Upper lobe of right lung (tissue), 1 donor: ENCODE data around the gene USP5. TPM values are rescaled to one million over a fixed set of nuclear protein-coding genes. Genes with fewer than 3 reads are reported as not detected.
A peak's percentile ranks its signal among the peaks of the same experiment; 100 is the strongest.
"Not testable (repeated sequence)": the region's sequence is repeated elsewhere in the genome, so short reads cannot be mapped to it uniquely, and the experiment has no call there.

Source experiments
- ATAC-seq: fragments of 200-7000 bp; cut with Tn5 transposase; one replicate; pipeline ENCODE4 v1.9.1; 2020; ENCODE audit warnings: mild to moderate bottlenecking, moderate library complexity
- DNase-seq: peaks from one replicate; pipeline ENCODE4 v3.0.0-alpha.2; 2020
- H3K27ac ChIP-seq: fragments of 200-600 bp; one replicate; pipeline ENCODE4 v1.8.0; 2022
- H3K27me3 ChIP-seq: fragments of 200-600 bp; one replicate; pipeline ENCODE4 v1.8.0; 2022; ENCODE audit warnings: mild to moderate bottlenecking
- H3K36me3 ChIP-seq: fragments of 200-600 bp; one replicate; pipeline ENCODE4 v1.8.0; 2022
- H3K4me1 ChIP-seq: fragments of 200-600 bp; one replicate; pipeline ENCODE4 v1.8.0; 2022
- H3K4me3 ChIP-seq: fragments of 200-600 bp; one replicate; pipeline ENCODE4 v1.8.0; 2022; ENCODE audit warnings: mild to moderate bottlenecking
- H3K9me3 ChIP-seq: fragments of 200-600 bp; one replicate; pipeline ENCODE4 v1.8.0; 2022
- intact Hi-C: fragments of 100-400 bp; cut with DNase I; formaldehyde crosslinking; loops from one replicate; pipeline ENCODE4 v1.11.0; 2022
- total RNA-seq: library from RNA; stranded (reverse); fragmentation: NEBNext Ultra II Directional; extraction: Animal tissue kit (Norgen Biotek cat#: 25700); gene quantifications from one replicate; pipeline ENCODE4 v1.2.1, GENCODE V29; 2021
- TF ChIP-seq, protein P1 (sequence below): fragments of 200-600 bp; IDR thresholded peaks from one replicate; pipeline ENCODE4 v1.8.0; 2022; ENCODE audit warnings: antibody characterized with exemption
- donor health status: DM: no; HTN: yes; CAD: no; lungs with severe emphysema.

The USP5 gene
- total RNA-seq, 1 donor from 2014 or later, result 63.9 TPM

DNA sequence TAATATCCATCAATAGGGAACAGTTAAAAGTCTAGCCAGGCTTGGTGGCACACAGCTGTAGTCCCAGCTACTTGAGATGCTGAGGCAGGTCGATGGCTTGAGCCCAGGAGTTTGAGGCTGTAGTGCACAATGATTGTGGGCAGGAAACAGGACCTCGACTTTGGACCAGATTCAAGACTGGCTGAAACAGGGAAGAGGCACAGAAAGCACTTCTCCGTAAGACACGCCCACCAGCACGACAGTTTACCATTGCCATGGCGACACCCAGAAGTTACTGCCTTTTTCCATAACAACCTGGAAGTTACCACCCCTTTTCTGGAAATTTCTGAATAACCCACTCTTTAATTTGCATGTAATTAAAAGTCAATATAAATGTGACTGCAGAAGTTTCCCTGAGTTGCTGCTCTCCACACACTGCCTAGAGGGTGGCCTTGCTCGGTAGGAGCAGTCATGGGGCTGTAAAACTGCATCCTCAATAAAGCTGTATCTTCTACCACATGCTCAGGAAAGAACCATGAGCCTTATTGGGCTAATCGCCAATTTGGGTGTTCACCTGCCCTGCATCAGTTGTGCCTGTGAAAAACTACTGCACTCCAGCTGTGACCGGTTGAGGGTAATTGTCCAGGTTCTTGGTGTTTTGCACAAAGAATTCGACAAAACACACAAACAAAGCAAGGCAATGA is 48.0 kb downstream of the USP5 start:
- TF ChIP-seq, protein P1, sequence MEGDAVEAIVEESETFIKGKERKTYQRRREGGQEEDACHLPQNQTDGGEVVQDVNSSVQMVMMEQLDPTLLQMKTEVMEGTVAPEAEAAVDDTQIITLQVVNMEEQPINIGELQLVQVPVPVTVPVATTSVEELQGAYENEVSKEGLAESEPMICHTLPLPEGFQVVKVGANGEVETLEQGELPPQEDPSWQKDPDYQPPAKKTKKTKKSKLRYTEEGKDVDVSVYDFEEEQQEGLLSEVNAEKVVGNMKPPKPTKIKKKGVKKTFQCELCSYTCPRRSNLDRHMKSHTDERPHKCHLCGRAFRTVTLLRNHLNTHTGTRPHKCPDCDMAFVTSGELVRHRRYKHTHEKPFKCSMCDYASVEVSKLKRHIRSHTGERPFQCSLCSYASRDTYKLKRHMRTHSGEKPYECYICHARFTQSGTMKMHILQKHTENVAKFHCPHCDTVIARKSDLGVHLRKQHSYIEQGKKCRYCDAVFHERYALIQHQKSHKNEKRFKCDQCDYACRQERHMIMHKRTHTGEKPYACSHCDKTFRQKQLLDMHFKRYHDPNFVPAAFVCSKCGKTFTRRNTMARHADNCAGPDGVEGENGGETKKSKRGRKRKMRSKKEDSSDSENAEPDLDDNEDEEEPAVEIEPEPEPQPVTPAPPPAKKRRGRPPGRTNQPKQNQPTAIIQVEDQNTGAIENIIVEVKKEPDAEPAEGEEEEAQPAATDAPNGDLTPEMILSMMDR, result no peak
- Histone ChIP-seq H3K27me3 (no peaks in the 10 kb centered on the region), H3K4me1 (peaks cover 8% of the 10 kb centered on the region), H3K36me3 (no peaks in the 10 kb centered on the region), H3K27ac (no peak overlapping the region), H3K4me3 (no peak overlapping the region), H3K9me3 (no peaks in the 10 kb centered on the region)
- peak; percentile 76 for ATAC-seq
- intact Hi-C loops, result no loop called here
- DNase-seq, result peak; percentile 80

DNA sequence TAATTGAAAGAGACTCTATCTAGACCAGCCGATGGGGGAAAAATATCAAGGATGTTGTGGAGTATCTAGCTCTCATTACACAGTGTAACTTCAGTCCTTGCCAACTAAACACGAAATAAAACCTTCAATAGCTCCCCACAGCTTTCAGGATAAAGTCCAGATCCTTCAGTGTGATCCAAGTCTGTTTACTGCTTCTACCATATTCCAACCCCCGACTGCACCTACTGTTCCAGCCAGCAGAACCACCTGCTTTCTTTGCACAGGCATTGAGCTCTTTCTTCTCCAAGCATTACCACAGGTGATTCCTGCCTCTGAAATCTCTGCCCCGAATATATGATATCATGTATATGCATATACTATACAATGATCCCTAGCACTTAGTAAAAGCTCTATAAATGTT is 50.5 kb downstream of the USP5 start:
- no peak overlapping the region for H3K27ac ChIP-seq
- H3K9me3 ChIP-seq, result no peaks in the 10 kb centered on the region
- no peak for DNase-seq
- no peak overlapping the region for H3K4me3 ChIP-seq
- H3K27me3 ChIP-seq, result no peaks in the 10 kb centered on the region
- peaks cover 13% of the 10 kb centered on the region for H3K4me1 ChIP-seq
- no peak for ATAC-seq
- TF ChIP-seq, protein P1, result no peak
- no peaks in the 10 kb centered on the region for H3K36me3 ChIP-seq
- intact Hi-C loops, result no loop called here

DNA sequence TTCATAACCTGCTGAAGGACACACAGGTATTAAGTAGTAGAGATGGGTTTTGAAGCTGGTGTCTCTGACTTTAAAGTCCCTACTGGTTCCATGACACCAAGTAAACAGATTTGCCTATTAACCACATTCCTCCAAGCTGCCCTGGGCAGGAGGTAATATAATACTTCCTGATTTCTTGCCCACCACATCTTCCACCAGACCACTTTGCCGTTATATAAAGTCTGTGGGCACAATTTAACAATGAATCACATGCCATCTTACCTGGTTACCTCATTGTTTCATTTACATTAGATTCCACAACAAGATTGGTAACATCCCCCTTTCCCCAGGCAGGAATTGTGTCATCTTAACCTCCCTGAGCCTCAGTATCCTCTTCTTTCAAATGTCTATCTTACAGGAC is 51.8 kb downstream of the USP5 start:
- no peaks in the 10 kb centered on the region for H3K36me3 ChIP-seq
- H3K4me1 ChIP-seq, result peaks cover 13% of the 10 kb centered on the region
- no peak overlapping the region for H3K27ac ChIP-seq
- no peaks in the 10 kb centered on the region for H3K9me3 ChIP-seq
- intact Hi-C loops, result no loop called here
- TF ChIP-seq, protein P1, result no peak
- H3K4me3 ChIP-seq, result no peak overlapping the region
- ATAC-seq, result no peak
- H3K27me3 ChIP-seq, result no peaks in the 10 kb centered on the region
- no peak for DNase-seq

DNA sequence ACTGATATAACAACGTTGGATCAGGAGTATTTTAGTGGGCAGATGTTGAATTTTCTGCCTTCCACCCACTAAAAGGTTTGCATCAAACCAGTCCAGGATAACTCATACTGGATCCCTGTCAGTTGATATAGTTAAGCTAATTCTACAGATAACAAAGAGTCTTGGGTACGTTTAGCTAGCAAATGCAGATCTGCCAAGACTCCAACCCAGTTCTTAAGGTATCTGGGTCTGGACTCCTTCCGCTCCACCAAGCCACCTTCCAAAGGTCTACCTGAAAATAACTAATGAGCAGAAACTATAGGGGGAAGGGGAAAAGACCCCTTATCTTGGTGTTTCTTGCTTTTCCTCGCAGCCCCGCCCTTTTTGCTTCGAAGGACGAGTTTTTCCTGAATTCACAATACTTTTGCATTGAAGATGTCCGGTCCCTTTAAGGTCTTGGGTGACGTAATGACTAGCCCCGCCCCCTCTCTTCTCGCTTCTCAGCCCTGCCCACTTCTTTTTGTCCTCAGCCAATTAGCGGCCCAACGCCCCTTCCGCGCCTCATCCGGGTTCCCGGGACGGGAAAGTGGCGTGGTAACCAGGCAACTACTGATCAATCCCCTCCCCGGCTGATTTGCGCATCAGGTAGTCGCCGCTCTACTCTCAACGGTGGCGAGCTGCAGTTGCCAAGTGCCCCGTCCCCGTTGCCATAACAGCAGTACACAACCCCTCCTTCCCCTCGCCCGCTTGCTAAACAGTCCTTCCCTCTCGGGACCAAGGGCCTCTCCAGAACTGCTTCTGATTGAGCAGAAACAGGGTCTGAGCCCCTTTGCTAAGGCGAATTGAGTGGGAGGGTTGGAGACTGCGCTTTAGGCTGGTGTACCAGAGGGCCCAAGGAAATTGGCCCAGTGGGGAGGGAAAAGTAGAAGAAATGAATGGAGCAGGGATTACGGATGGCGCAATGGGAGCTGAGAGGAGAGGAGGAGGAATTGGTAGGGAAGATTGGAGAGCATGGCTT is 52.6 kb downstream of the USP5 start, which contains the start of gene LRRC23:
LRRC23 (plus strand) TSS at position 543 of the 997 bp plus-strand sequence. CDS start 812 bp downstream, outside the sequence.
- Histone ChIP-seq H3K4me3 (peak within 1 kb of the TSS; percentile 63), H3K27ac (peak within 1 kb of the TSS; percentile 83), H3K27me3 (no peaks in the 10 kb centered on the region), H3K36me3 (no peaks in the 10 kb centered on the region), H3K9me3 (no peaks in the 10 kb centered on the region), H3K4me1 (peaks cover 9% of the 10 kb centered on the region)
- ATAC-seq (peak; percentile 96), DNase-seq (peak; percentile 97)
- intact Hi-C loops, result no loop called here
- TF ChIP-seq, protein P1, result no peak

DNA sequence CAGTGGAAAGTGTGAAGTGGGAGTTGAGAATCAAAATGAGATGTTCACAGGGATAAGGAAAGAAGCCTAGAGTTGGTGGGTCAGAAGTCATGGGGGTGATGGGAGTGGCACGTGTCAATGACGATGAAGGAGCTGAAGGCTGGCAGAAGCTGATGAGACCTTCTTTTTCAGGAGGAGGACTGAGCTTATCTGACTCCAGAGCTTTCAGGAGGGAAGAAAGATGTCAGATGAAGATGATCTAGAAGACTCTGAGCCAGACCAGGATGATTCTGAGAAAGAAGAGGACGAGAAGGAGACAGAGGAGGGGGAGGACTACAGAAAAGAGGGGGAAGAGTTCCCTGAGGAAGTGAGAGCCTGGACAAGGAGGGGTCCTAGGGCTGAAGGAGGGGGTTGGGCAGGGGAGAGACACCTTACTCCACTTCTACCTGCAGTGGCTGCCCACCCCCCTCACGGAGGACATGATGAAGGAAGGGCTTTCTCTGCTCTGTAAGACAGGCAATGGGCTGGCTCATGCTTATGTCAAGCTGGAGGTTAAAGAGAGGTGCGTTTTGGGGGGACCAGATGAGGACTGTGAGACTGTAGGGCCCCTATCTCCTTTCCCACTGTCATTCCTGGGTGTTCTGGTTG is 53.6 kb downstream of the USP5 start:
- peaks cover 4% of the 10 kb centered on the region for H3K4me1 ChIP-seq
- peak overlapping the region; percentile 63 for H3K4me3 ChIP-seq
- no peaks in the 10 kb centered on the region for H3K27me3 ChIP-seq
- no peak for DNase-seq
- peak overlapping the region; percentile 83 for H3K27ac ChIP-seq
- H3K36me3 ChIP-seq, result no peaks in the 10 kb centered on the region
- ATAC-seq, result no peak
- TF ChIP-seq, protein P1, result no peak
- H3K9me3 ChIP-seq, result no peaks in the 10 kb centered on the region
- intact Hi-C loops, result no loop called here

DNA sequence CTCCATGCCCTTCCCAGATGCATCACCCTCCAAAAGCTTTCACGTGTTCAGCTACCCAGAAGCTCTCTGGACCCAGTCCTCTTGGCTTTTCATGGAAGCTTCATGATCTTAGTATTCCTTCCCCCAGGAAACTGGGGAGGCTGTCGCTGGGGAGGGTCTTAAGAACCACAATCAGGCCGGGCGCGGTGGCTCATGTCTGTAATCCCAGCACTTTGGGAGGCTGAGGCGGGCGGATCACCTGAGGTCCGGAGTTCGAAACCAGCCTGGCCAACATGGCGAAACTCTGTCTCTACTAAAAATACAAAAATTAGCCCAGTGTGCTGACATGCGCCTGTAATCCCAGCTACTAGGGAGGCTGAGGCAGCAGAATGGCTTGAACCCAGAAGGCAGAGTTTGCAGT is 56.2 kb downstream of the USP5 start:
- intact Hi-C loops, H3K36me3 ChIP-seq, H3K27me3 ChIP-seq, ATAC-seq, H3K27ac ChIP-seq, H3K4me1 ChIP-seq, H3K4me3 ChIP-seq, H3K9me3 ChIP-seq, DNase-seq: not testable (repeated sequence)
